NOMO-1 (cell line): ENCODE measurements around the gene HSP90B1.

ENCODE experiments used
- DNase-seq, 2 experiments: peaks; one replicate each; lab custom pipeline; 2025; ENCODE audit not compliant: unreplicated experiment in 2 of 2; lab: John Stamatoyannopoulos, UW

Gene HSP90B1

GRCh38 chr12:103929046-103929783 is 995 bp upstream of the HSP90B1 start:
- DNase-seq: peak; percentile 70 to 86

- peak in 1 of 2 experiments; percentile 92 for DNase-seq
Measured at GRCh38 chr12:103929784-103930033, 501 bp upstream of the HSP90B1 start.

GRCh38 chr12:103930787-103931735 is 851 bp downstream of the HSP90B1 start:
- peak; percentile 65 to 67 for DNase-seq

- no peak for DNase-seq
Measured at GRCh38 chr12:103933237-103933636, 3.0 kb downstream of the HSP90B1 start.

GRCh38 chr12:103936679-103937078 is 6.5 kb downstream of the HSP90B1 start:
- DNase-seq: no peak

- no peak for DNase-seq
Measured at GRCh38 chr12:103944964-103945363, 14.8 kb downstream of the HSP90B1 start.

GRCh38 chr12:103947871-103948555 is 17.8 kb downstream of the HSP90B1 start:
- DNase-seq: no peak

GRCh38 chr12:103948746-103949406 is 18.7 kb downstream of the HSP90B1 start:
- DNase-seq: no peak

- DNase-seq: no peak
Measured at GRCh38 chr12:103952497-103952896, 22.3 kb downstream of the HSP90B1 start.

GRCh38 chr12:103955811-103956508 is 25.8 kb downstream of the HSP90B1 start:
- peak in 1 of 2 experiments; percentile 12 for DNase-seq

- DNase-seq: peak; percentile 37 to 43
Measured at GRCh38 chr12:103956509-103957027, 26.4 kb downstream of the HSP90B1 start.

GRCh38 chr12:103957865-103958388 is 27.7 kb downstream of the HSP90B1 start:
- DNase-seq: no peak

- no peak for DNase-seq
Measured at GRCh38 chr12:103958621-103959020, 28.4 kb downstream of the HSP90B1 start.

- DNase-seq: no peak
Measured at GRCh38 chr12:103960616-103961227, 30.5 kb downstream of the HSP90B1 start.

- no peak for DNase-seq
Measured at GRCh38 chr12:103962493-103962892, 32.3 kb downstream of the HSP90B1 start.

- DNase-seq: no peak
Measured at GRCh38 chr12:103964805-103965204, 34.6 kb downstream of the HSP90B1 start.

GRCh38 chr12:103965255-103965589 is 35.0 kb downstream of the HSP90B1 start:
- DNase-seq: no peak

GRCh38 chr12:103965590-103966504 is 35.6 kb downstream of the HSP90B1 start, which contains the start of gene TDG:
TDG (plus strand) TSS chr12:103965872; CDS start chr12:103966038, 166 bp downstream.
- peak; percentile 97 to 99 for DNase-seq
